ENCODE results near the gene LIN7B. TPM values are rescaled to one million over a fixed set of nuclear protein-coding genes. Genes with fewer than 3 reads are reported as not detected.

LIN7B gene, protein sequence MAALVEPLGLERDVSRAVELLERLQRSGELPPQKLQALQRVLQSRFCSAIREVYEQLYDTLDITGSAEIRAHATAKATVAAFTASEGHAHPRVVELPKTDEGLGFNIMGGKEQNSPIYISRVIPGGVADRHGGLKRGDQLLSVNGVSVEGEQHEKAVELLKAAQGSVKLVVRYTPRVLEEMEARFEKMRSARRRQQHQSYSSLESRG
- total RNA-seq (2021), result 3.5 and 4.2 TPM in 2 replicates
- long read RNA-seq, partial matches to known transcripts, result 2 of 2 reads
- long read RNA-seq, other reads (novel, unspliced or antisense), result 0 of 2 reads

DNA sequence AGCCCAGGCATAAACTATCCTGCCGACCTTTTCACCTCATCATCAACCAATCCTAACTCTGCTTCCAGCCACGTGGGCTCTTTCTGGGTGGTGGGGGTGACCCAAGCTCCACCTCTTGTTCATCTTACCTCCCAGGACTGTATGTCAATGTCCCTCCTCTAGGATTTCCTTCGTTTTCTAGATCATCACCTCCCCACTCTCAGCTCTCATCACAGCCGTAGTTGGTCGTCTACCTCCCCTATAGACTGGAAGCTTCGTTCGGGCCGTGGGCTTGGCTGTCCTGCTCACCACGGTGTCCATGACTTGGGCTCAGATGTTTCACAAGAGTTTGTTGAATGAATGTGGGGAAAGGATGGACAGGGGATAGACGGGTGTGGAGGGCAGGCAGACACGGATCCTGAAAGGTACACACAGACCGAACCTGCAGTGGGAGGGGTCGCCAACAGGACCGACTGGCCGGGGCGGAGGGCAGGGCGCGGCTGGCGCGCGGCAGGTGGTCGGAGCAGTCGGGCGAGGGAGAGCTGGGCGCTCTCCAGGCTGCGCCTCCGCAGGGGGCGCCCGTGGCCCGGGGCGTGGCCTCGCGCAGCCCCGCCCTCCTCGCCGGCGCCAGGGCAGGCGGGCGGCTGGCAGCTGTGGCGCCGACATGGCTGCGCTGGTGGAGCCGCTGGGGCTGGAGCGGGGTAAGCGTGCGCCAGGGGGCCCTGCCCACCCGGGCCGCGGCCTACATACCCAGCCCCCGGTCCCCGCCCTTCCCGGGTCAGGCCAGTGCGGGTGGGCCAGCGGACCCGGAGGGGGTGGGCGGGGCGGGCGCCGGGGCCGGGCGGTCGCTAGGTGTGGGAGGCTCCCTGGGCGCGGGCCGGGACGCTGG, at the start of gene LIN7B:
Gene LIN7B (plus strand): TSS at position 609 of the 868 bp plus-strand sequence. CDS start 35 bp downstream, at position 644.
- no CpG with 5 or more reads among the region's 66 CpGs for whole genome bisulfite sequencing (ENCODE audit: extremely low coverage, insufficient read length, low lambda C conversion rate)

More for the DNA sequence above, at the start of gene LIN7B:
- Mint-ChIP-seq H3K36me3 (ENCODE audit: insufficient read depth in 1 of 3, low read depth in 3 of 3) (peaks cover 3 to 9% (median 5%) of the 10 kb centered on the region in 3 experiments; a peak in 6 of 7 replicates), H3K4me3 (peak within 1 kb of the TSS; percentile 71 to 86), H3K27me3 (ENCODE audit: low read depth) (peaks cover 8% of the 10 kb centered on the region), H3K4me1 (peaks cover 18 to 25% of the 10 kb centered on the region in 2 experiments), H3K27ac (peak within 1 kb of the TSS; percentile 10 to 53 (median 46); a peak in 5 of 7 replicates), H3K9me3 (no peaks in the 10 kb centered on the region; a peak in 1 of 5 replicates)
- no peaks in the 10 kb centered on the region for H4K20me1 ChIP-seq (ENCODE audit: control insufficient read depth, insufficient read depth, insufficient read length)
- H3K9me3 ChIP-seq (ENCODE audit: control insufficient read depth, low read depth, low read length), result no peaks in the 10 kb centered on the region
- H2BK15ac ChIP-seq (ENCODE audit: low read depth, low read length), result no peak within 1 kb of the TSS
- H3K4me2 ChIP-seq (ENCODE audit: insufficient read depth, insufficient read length, low read length), result peak within 1 kb of the TSS; percentile 62
- H3K4me1 ChIP-seq (ENCODE audit: insufficient read depth, low read length), result peaks cover 3% of the 10 kb centered on the region; the same call in 1 of the 2 replicates
- no peak within 1 kb of the TSS for H4K91ac ChIP-seq (ENCODE audit: insufficient read length, low read depth, low read length)
- no peak within 1 kb of the TSS for H2BK12ac ChIP-seq (ENCODE audit: insufficient read length, low read depth, low read length)
- no peak within 1 kb of the TSS for H3K27ac ChIP-seq (ENCODE audit: insufficient read length, low read depth, low read length)
- no peak within 1 kb of the TSS for H3T11ph ChIP-seq (ENCODE audit: low read length)
- no peak within 1 kb of the TSS for H3K4ac ChIP-seq (ENCODE audit: low read depth, low read length)
- no peaks in the 10 kb centered on the region for H3K23me2 ChIP-seq (ENCODE audit: insufficient read length, low read depth, low read length, poor library complexity, severe bottlenecking)
- H2BK5ac ChIP-seq (ENCODE audit: insufficient read length, low read length), result no peak within 1 kb of the TSS
- no peaks in the 10 kb centered on the region for H3K79me1 ChIP-seq (ENCODE audit: insufficient read depth, low read depth, low read length, poor library complexity, severe bottlenecking)
- H3K9ac ChIP-seq (ENCODE audit: extremely low read depth, insufficient read length, low read length), result no peak within 1 kb of the TSS
- H3K27me3 ChIP-seq (ENCODE audit: insufficient read depth, low read length), result no peaks in the 10 kb centered on the region
- H2AK5ac ChIP-seq (ENCODE audit: insufficient read length, low read length), result no peak within 1 kb of the TSS
- no peak within 1 kb of the TSS for H4K8ac ChIP-seq (replicated peaks; ENCODE audit: insufficient read length, low read depth, low read length)
- H2AFZ ChIP-seq (ENCODE audit: low read length), result no peak within 1 kb of the TSS
- peak; percentile 35; the same call in 2 of the 3 replicates for TF ChIP-seq CTCF (conservative IDR thresholded peaks at IDR 0.05)
- H2BK120ac ChIP-seq (ENCODE audit: low read depth, low read length, poor library complexity, severe bottlenecking), result no peak within 1 kb of the TSS
- no peak within 1 kb of the TSS for H3K18ac ChIP-seq (ENCODE audit: insufficient read length, low read depth, low read length)
- H3K23ac ChIP-seq (ENCODE audit: insufficient read length, low read depth, low read length), result no peak within 1 kb of the TSS
- H2BK20ac ChIP-seq (ENCODE audit: low read depth, low read length, poor library complexity, severe bottlenecking), result no peak within 1 kb of the TSS
- H4K5ac ChIP-seq (ENCODE audit: insufficient read length, low read depth, low read length), result no peak within 1 kb of the TSS
- DNase-seq, result peak; percentile 72
- no peak within 1 kb of the TSS for H3K14ac ChIP-seq (ENCODE audit: insufficient read depth, low read length)
- no peak within 1 kb of the TSS for H3K56ac ChIP-seq (ENCODE audit: insufficient read length, low read depth, low read length)
- no peaks in the 10 kb centered on the region for H3K79me2 ChIP-seq (ENCODE audit: insufficient read depth, low read length)

All from H9 (cell line).